Liver (tissue), 9 donors: ENCODE data around the gene GNG4. TPM values are rescaled to one million over a fixed set of nuclear protein-coding genes. Genes with fewer than 3 reads are reported as not detected.

Experiments used
- DNase-seq: peaks from one replicate; pipeline ENCODE4 v3.0.0-alpha.2; 2017; ENCODE audit warnings: low spot score
- H3K27ac ChIP-seq, 2 donors: one replicate each; pipeline ENCODE4 v1.7.0; 2013; ENCODE audit warnings: inconsistent platforms in 2 of 2, low read length in 2 of 2, control low read depth in 1 of 2, low read depth in 1 of 2, mild to moderate bottlenecking in 1 of 2
- H3K27me3 ChIP-seq, 4 donors: one replicate each; pipeline versions ENCODE4 v1.6.1 to v1.7.0; 2013; ENCODE audit warnings: low read length in 3 of 4, inconsistent platforms in 1 of 4, mild to moderate bottlenecking in 1 of 4, moderate library complexity in 1 of 4; ENCODE audit not compliant: control insufficient read depth in 4 of 4, insufficient read depth in 4 of 4
- H3K36me3 ChIP-seq, 4 donors: one replicate each; pipeline versions ENCODE4 v1.6.1 to v1.7.0; 2013; ENCODE audit warnings: low read length in 3 of 4, mild to moderate bottlenecking in 3 of 4, low read depth in 1 of 4, moderate library complexity in 1 of 4; ENCODE audit not compliant: control insufficient read depth in 4 of 4, insufficient read depth in 3 of 4
- H3K4me1 ChIP-seq, 4 donors: one replicate each; pipeline versions ENCODE4 v1.6.1 to v1.7.0; 2013; ENCODE audit warnings: low read length in 3 of 4, mild to moderate bottlenecking in 3 of 4, moderate library complexity in 1 of 4; ENCODE audit not compliant: control insufficient read depth in 4 of 4, insufficient read depth in 4 of 4
- H3K4me3 ChIP-seq, 3 donors: one replicate each; pipeline versions ENCODE4 v1.6.1 to v1.7.0; 2013; ENCODE audit warnings: low read length in 3 of 3, control low read depth in 1 of 3, low read depth in 1 of 3, mild to moderate bottlenecking in 1 of 3
- H3K9ac ChIP-seq, 2 donors: one replicate each; pipeline ENCODE4 v1.7.0; 2013; ENCODE audit warnings: low read length in 2 of 2, mild to moderate bottlenecking in 2 of 2, moderate library complexity in 2 of 2, control low read depth in 1 of 2, low read depth in 1 of 2
- H3K9me3 ChIP-seq, 4 donors: one replicate each; pipeline versions ENCODE4 v1.6.1 to v1.7.0; 2013; ENCODE audit warnings: low read length in 3 of 4; ENCODE audit not compliant: control insufficient read depth in 4 of 4
- FOXA1 ChIP-seq: IDR thresholded peaks from 2 replicates; pipeline ENCODE4 v1.6.1; 2016; ENCODE audit warnings: antibody characterized with exemption
- FOXA2 ChIP-seq: IDR thresholded peaks from 2 replicates; pipeline ENCODE4 v1.6.1; 2016; ENCODE audit warnings: antibody characterized with exemption
- HNF4A ChIP-seq, 2 donors: conservative IDR thresholded peaks; 2 replicates each; pipeline ENCODE4 v1.6.1; 2016; ENCODE audit warnings: antibody characterized with exemption in 2 of 2, mild to moderate bottlenecking in 2 of 2
- HNF4G ChIP-seq: IDR thresholded peaks from 2 replicates; pipeline ENCODE4 v1.6.1; 2016; ENCODE audit warnings: antibody characterized with exemption
- JUND ChIP-seq, 2 donors: IDR thresholded peaks; 2 replicates each; pipeline ENCODE4 v1.6.1; 2016; ENCODE audit warnings: antibody characterized with exemption in 2 of 2
- NR2F2 ChIP-seq: IDR thresholded peaks from 2 replicates; pipeline ENCODE4 v1.6.1; 2016; ENCODE audit warnings: antibody characterized with exemption
- RAD21 ChIP-seq, 2 donors: IDR thresholded peaks; 2 replicates each; pipeline ENCODE4 v1.6.1; 2016; ENCODE audit warnings: antibody characterized with exemption in 2 of 2, mild to moderate bottlenecking in 2 of 2
- RXRA ChIP-seq, 2 donors: IDR thresholded peaks; 2 replicates each; pipeline ENCODE4 v1.6.1; 2017 to 2018; ENCODE audit warnings: antibody characterized with exemption in 2 of 2, mild to moderate bottlenecking in 1 of 2
- SP1 ChIP-seq: IDR thresholded peaks from 2 replicates; pipeline ENCODE4 v1.6.1; 2018; ENCODE audit warnings: antibody characterized with exemption, mild to moderate bottlenecking
- YY1 ChIP-seq: IDR thresholded peaks from 2 replicates; pipeline ENCODE4 v1.6.1; 2016; ENCODE audit warnings: antibody characterized with exemption, mild to moderate bottlenecking
- WGBS: extraction: QIAGEN DNeasy Blood & Tissue Kit; methylation state at CpG from one replicate; pipeline ENCODE4 v1.1.7; 2013; 5-methylcytosine and 5-hydroxymethylcytosine counted together
- polyA plus RNA-seq, 2 donors: library from polyadenylated mRNA; stranded (reverse) in 1 of 2; unstranded in 1 of 2; fragments of 200-250 nt in 1 of 2; fragments of >200 nt in 1 of 2; fragmentation: Nextera tagmentation in 1 of 2; extraction: Ambion mirVana in 1 of 2; gene quantifications; one replicate each; pipeline versions ENCODE4 v1.2.1 to v1.2.3, GENCODE V29; 2013 to 2015
- total RNA-seq, 2 donors: library from RNA; depleted of rRNA; stranded (reverse); fragments of >200 nt; gene quantifications; one replicate each; pipeline ENCODE4 v1.2.3, GENCODE V29; 2014
- TF ChIP-seq, protein P1 (sequence below): fragments of 150-350 bp; IDR thresholded peaks from 2 replicates; pipeline ENCODE4 v1.5.1; 2017; ENCODE audit warnings: improper control_type of control experiment, low read depth, low read length; ENCODE audit not compliant: missing input control
- TF ChIP-seq, protein P2 (sequence below): IDR thresholded peaks from 2 replicates; pipeline ENCODE4 v1.6.1; 2016; ENCODE audit warnings: antibody characterized with exemption
- TF ChIP-seq, protein P3 (sequence below): IDR thresholded peaks from 2 replicates; pipeline ENCODE4 v1.6.1; 2016; ENCODE audit warnings: antibody characterized with exemption
- TF ChIP-seq, protein P4 (sequence below): IDR thresholded peaks from 2 replicates; pipeline ENCODE4 v1.6.1; 2016; ENCODE audit warnings: antibody characterized with exemption
- donor health status: healthy.
- donor health status: healthy.
- donor health status: healthy.
- donor health status: healthy.
- donor health status: healthy.

Gene GNG4
- total and polyA plus RNA-seq, 4 donors: 0.65 TPM; not detected in 3

DNA sequence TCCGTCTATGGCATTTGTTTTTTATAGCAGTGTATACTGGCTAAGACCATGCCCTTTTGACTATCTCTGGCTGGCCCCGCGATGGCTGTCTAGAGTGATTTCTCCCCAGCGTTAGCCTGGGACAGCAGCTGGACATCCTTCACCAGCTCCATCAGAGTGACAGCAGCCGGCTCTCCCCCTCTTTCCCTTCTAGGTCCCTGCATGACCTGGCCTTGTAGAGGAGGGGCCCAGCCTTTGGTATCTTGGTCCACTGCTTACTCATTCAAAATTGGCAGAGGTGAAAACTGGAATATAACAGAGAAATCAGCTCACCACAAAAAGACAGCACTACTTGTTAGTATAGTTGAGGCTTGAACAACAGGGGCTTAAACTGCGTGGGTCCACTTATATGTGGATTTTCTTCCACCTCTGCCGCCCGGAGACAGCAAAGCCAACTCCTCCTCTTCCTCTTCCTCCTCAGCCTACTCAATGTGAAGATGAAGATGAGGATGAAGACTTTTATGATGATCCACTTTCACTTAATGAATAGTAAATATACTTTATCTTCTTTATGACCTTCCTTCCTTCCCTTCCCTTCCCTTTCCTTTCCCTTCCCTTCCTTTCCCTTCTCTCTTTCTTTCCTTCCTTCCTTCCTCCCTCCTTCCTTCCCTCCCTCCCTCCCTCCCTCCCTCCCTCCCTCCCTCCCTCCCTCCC lies 116.0 kb downstream of the GNG4 start:
- Histone ChIP-seq H3K27me3 (no peaks in the 10 kb centered on the region), H3K9ac (no peak overlapping the region), H3K27ac (no peak overlapping the region), H3K36me3 (no peaks in the 10 kb centered on the region), H3K4me3 (no peak overlapping the region), H3K4me1 (no peaks in the 10 kb centered on the region), H3K9me3 (no peaks in the 10 kb centered on the region)
- no peak for DNase-seq
- 81% methylated on average over 8 of the region's 8 CpGs for WGBS
- TF ChIP-seq RAD21 (IDR thresholded peaks at IDR 0.05) (no peak), NR2F2 (no peak)
- TF ChIP-seq, protein P1, sequence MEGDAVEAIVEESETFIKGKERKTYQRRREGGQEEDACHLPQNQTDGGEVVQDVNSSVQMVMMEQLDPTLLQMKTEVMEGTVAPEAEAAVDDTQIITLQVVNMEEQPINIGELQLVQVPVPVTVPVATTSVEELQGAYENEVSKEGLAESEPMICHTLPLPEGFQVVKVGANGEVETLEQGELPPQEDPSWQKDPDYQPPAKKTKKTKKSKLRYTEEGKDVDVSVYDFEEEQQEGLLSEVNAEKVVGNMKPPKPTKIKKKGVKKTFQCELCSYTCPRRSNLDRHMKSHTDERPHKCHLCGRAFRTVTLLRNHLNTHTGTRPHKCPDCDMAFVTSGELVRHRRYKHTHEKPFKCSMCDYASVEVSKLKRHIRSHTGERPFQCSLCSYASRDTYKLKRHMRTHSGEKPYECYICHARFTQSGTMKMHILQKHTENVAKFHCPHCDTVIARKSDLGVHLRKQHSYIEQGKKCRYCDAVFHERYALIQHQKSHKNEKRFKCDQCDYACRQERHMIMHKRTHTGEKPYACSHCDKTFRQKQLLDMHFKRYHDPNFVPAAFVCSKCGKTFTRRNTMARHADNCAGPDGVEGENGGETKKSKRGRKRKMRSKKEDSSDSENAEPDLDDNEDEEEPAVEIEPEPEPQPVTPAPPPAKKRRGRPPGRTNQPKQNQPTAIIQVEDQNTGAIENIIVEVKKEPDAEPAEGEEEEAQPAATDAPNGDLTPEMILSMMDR: no peak

DNA sequence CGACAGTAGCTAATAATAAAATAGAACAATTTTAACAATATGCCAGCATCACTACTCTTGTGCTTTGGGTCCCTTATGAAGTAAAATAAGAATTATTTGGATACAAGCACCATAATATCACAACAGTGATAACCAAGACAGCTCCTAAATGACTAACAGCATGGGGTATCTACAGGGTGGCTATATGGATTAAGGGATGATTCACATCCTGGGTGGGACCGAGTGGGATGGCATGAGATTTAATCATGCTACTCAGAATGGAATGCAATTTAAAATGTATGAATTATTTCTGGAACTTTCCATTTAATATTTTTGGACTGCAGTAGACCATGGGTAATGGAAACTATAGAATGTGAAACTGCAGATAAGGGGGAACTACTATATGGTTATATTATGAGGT lies 117.2 kb downstream of the GNG4 start:
- WGBS: 90% methylated on average over 2 of the region's 2 CpGs
- no peak overlapping the region for H3K9ac ChIP-seq
- H3K4me3 ChIP-seq: no peak overlapping the region
- no peak overlapping the region for H3K27ac ChIP-seq
- H3K36me3 ChIP-seq: no peaks in the 10 kb centered on the region
- TF ChIP-seq RAD21 (IDR thresholded peaks at IDR 0.05) (no peak), JUND (IDR thresholded peaks at IDR 0.05) (no peak), RXRA (IDR thresholded peaks at IDR 0.05) (no peak)
- TF ChIP-seq, protein P1: no peak
- DNase-seq: no peak
- no peaks in the 10 kb centered on the region for H3K4me1 ChIP-seq
- H3K9me3 ChIP-seq: no peaks in the 10 kb centered on the region
- H3K27me3 ChIP-seq: no peaks in the 10 kb centered on the region

DNA sequence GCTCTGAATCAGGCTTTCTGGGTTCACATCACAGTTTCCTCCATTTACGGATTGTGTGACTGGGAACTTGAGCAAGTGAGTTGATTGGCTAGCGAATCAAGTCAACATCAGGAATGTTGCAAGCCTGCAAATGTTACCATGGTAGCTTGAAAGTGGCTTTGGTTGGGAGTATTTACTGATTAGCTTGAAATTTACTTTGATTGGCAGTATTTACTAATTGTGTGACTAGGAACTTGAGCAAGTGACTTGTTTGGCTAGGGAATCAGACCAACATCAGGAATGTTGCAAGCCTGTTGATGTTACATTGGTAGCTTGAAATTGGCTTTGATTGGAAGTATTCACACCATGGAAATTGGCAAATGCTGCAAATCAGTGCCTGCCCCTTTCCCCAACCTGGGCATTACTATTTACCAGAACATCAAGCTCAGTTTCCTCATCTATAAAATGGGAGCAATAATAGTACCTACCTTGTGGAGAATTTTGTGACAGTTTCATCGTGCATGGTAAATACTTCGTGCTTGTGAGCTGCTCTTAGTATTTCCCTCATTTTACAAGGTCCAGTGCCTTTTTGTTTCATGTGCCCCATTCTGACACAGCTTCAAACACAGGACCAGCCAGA lies 122.3 kb downstream of the GNG4 start:
- Histone ChIP-seq H3K27me3 (no peaks in the 10 kb centered on the region), H3K4me1 (no peaks in the 10 kb centered on the region), H3K9me3 (no peaks in the 10 kb centered on the region), H3K36me3 (no peaks in the 10 kb centered on the region), H3K27ac (peak overlapping the region in 1 of 2 donors; percentile 43), H3K9ac (no peak overlapping the region), H3K4me3 (no peak overlapping the region)
- DNase-seq: no peak
- WGBS: 61% methylated on average over 4 of the region's 4 CpGs
- no peak for TF ChIP-seq NR2F2
- TF ChIP-seq RXRA (IDR thresholded peaks at IDR 0.05): peak; percentile 39 to 82
- TF ChIP-seq, protein P2, sequence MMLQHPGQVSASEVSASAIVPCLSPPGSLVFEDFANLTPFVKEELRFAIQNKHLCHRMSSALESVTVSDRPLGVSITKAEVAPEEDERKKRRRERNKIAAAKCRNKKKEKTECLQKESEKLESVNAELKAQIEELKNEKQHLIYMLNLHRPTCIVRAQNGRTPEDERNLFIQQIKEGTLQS: peak; percentile 56
- TF ChIP-seq HNF4G: no peak
- TF ChIP-seq, protein P3, sequence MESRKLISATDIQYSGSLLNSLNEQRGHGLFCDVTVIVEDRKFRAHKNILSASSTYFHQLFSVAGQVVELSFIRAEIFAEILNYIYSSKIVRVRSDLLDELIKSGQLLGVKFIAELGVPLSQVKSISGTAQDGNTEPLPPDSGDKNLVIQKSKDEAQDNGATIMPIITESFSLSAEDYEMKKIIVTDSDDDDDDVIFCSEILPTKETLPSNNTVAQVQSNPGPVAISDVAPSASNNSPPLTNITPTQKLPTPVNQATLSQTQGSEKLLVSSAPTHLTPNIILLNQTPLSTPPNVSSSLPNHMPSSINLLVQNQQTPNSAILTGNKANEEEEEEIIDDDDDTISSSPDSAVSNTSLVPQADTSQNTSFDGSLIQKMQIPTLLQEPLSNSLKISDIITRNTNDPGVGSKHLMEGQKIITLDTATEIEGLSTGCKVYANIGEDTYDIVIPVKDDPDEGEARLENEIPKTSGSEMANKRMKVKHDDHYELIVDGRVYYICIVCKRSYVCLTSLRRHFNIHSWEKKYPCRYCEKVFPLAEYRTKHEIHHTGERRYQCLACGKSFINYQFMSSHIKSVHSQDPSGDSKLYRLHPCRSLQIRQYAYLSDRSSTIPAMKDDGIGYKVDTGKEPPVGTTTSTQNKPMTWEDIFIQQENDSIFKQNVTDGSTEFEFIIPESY: peak; percentile 80
- peak; percentile 86 for TF ChIP-seq FOXA1
- TF ChIP-seq, protein P4, sequence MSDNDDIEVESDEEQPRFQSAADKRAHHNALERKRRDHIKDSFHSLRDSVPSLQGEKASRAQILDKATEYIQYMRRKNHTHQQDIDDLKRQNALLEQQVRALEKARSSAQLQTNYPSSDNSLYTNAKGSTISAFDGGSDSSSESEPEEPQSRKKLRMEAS: peak; percentile 56
- TF ChIP-seq FOXA2: peak; percentile 89
- TF ChIP-seq, protein P1: no peak
- peak; percentile 69 for TF ChIP-seq SP1
- TF ChIP-seq HNF4A (conservative IDR thresholded peaks at IDR 0.05): peak; percentile 50 to 54
- TF ChIP-seq YY1: peak; percentile 93
- TF ChIP-seq JUND (IDR thresholded peaks at IDR 0.05): peak; percentile 24 to 65
